Skin of body (tissue), 2 donors: ENCODE results near the gene RTTN. TPM values are rescaled to one million over a fixed set of nuclear protein-coding genes. Genes with fewer than 3 reads are reported as not detected.
A peak's percentile ranks its signal among the peaks of the same experiment; 100 is the strongest.

Source experiments
- DNase-seq: peaks from one replicate; lab custom pipeline; 2025; lab: John Stamatoyannopoulos, UW
- total RNA-seq: library from RNA; depleted of rRNA; stranded (reverse); fragments of >200 nt; gene quantifications from one replicate; pipeline ENCODE4 v1.2.3, GENCODE V29; 2014

Gene RTTN
- total RNA-seq, 1 donor from 2014 or later: 27.1 TPM

GRCh38 chr18:70025580-70025979 is 179.9 kb downstream of the RTTN start:
- DNase-seq: no peak

GRCh38 chr18:70024829-70025228 is 180.7 kb downstream of the RTTN start:
- no peak for DNase-seq

- DNase-seq: no peak
These were observed 181.4 kb downstream of the RTTN start for GRCh38 chr18:70024093-70024492.

- DNase-seq: no peak
These were observed 182.9 kb downstream of the RTTN start for GRCh38 chr18:70022636-70023035.

GRCh38 chr18:70021498-70021897 is 184.0 kb downstream of the RTTN start:
- DNase-seq: no peak

- no peak for DNase-seq
These were observed 184.4 kb downstream of the RTTN start for GRCh38 chr18:70021043-70021442.

GRCh38 chr18:70019991-70020390 is 185.5 kb downstream of the RTTN start:
- no peak for DNase-seq

GRCh38 chr18:70019136-70019535 is 186.4 kb downstream of the RTTN start:
- no peak for DNase-seq

- DNase-seq: no peak
These were observed 190.4 kb downstream of the RTTN start for GRCh38 chr18:70015127-70015526.

DNA sequence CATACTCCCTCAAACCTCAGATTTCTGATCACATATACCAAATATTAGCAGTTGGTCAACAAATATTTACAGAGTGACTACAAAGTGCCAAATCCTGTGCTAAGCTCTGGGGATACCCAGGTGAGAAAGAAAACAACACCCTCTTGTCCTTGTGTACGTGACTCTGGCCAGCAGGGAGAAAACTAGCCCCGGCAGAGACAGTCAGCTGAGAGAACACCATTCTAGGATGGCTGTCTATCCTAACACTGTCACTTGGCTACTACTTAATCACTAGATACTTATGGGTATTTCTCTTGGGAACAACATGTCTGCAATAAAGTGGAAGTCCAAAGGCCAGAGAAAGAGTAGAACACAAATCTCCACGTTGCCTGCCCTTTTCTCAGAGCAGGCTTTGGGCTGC is 199.9 kb downstream of the RTTN start:
- no peak for DNase-seq

- peak; percentile 19 for DNase-seq
These were observed 200.8 kb downstream of the RTTN start for GRCh38 chr18:70004696-70005095.

- no peak for DNase-seq
These were observed 205.8 kb downstream of the RTTN start for GRCh38 chr18:69999656-70000055.

DNA sequence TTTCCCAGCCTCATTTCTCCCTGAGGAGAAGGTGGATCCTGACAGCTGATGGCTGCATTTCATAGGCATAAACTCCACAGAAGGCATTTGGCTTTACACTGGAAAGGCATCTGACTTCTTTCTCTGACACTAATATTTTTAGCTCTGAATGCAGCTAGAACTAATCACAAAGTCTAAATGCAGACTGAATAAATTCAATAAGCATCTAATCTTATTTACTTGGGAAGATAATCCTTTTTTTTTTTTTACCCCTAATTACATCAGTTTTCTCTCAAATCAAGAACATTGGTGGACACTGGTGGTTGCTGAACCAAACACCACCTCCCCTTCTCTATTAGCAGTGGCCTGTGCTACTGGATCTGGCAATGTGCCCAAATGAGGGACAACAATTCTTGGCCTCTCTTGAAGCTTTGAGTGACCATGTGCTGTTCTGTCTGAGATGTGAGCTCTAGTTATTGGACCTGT is 206.9 kb downstream of the RTTN start:
- DNase-seq: no peak

DNA sequence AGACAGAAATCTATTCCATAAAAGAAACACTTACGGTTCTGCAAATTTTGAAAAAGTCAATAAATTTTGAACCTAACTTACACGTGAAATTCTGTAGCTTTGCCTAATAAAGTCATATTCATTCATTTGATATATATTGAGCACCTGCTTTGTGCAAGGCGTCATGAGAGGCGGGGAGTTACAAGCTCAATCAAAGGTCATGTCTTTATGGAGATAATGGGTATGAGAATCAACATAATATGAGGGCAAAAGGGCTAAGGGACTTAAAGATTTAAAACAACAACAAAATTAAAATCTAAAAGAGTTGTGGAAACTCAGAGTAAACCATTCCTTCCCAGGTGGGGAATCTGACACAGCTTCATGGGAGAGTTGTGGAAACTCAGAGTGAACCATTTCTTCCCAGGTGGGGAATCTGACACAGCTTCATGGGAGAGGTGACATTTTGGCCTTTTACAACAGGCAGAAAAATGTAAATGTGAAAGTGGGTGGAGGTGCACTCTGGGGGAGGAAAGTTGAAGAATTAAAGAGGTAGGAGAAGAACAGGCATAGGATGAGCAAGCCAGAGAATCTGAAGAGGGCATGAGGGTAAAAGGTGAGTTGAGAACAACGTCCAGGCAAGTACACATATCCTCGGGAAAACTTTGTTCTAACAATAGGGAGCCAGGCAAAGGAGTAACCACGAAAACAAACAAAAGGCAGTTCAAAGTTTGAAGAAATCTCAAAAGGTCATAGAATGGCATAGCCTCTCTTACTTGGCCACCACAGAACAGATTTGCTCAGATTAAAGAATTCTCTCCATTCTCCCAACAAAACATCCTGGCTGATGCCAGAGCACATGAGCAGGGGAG is 208.3 kb downstream of the RTTN start:
- no peak for DNase-seq

DNA sequence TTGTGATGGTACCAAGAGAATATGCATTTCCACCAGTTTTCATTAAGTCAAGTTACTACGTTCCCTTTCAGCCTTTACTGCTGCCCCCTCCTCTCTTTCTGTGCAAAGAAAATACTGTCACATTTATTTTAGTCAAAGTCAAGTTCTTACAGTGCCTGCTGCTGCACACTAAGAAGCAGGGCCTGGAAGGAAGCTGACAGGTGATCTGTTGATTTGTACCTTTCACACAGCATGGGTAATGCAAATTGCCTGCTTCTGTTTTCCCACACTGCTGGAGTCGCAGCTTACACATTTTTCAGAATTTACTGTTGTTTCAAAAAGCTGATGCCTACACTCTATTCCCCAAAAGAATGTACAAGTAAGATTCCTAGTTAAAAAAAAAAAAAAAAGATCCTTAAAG is 209.1 kb downstream of the RTTN start:
- DNase-seq: no peak

GRCh38 chr18:69995774-69996173 is 209.7 kb downstream of the RTTN start:
- no peak for DNase-seq

GRCh38 chr18:69992776-69993175 is 212.7 kb downstream of the RTTN start:
- no peak for DNase-seq

DNA sequence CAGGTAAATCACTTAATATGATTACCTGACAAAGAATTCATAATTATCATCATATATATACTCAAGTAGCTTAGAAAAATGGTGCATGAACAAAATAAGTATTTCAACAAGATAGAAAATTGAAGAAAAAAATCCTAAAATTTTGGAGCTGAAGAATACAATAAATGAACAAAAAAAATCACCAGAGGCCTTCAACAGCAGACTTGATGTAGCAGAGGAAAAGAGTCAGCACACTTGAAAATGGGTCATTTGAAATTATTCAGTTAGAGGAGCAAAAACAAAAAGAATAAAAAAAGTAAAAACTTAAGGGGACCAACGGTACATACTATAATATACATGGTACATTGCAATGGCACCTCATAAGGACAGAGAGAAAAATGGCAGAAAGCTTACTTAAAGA is 217.6 kb downstream of the RTTN start:
- no peak for DNase-seq

GRCh38 chr18:69985239-69985638 is 220.2 kb downstream of the RTTN start:
- DNase-seq: no peak

GRCh38 chr18:69982417-69982816 is 223.1 kb downstream of the RTTN start:
- no peak for DNase-seq

GRCh38 chr18:69981948-69982347 is 223.5 kb downstream of the RTTN start:
- DNase-seq: no peak

- DNase-seq: no peak
These were observed 224.3 kb downstream of the RTTN start for GRCh38 chr18:69980982-69981804.

GRCh38 chr18:69980509-69980908 is 225.0 kb downstream of the RTTN start:
- DNase-seq: no peak
